ENCODE measurements around the gene PDE7B.
A peak's percentile ranks its signal among the peaks of the same experiment; 100 is the strongest.

Gene PDE7B

GRCh38 chr6:135851442-135852271 lies at the start of gene PDE7B:
Gene PDE7B (plus strand): TSS chr6:135851701.
- H3K4me3 ChIP-seq (ENCODE audit: low read length): peak within 1 kb of the TSS; percentile 56
- TF ChIP-seq, protein P1, sequence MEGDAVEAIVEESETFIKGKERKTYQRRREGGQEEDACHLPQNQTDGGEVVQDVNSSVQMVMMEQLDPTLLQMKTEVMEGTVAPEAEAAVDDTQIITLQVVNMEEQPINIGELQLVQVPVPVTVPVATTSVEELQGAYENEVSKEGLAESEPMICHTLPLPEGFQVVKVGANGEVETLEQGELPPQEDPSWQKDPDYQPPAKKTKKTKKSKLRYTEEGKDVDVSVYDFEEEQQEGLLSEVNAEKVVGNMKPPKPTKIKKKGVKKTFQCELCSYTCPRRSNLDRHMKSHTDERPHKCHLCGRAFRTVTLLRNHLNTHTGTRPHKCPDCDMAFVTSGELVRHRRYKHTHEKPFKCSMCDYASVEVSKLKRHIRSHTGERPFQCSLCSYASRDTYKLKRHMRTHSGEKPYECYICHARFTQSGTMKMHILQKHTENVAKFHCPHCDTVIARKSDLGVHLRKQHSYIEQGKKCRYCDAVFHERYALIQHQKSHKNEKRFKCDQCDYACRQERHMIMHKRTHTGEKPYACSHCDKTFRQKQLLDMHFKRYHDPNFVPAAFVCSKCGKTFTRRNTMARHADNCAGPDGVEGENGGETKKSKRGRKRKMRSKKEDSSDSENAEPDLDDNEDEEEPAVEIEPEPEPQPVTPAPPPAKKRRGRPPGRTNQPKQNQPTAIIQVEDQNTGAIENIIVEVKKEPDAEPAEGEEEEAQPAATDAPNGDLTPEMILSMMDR (conservative IDR thresholded peaks at IDR 0.05; ENCODE audit: low read depth, low read length): no peak
- DNase-seq (ENCODE audit: low read depth): peak; percentile 99

DNA sequence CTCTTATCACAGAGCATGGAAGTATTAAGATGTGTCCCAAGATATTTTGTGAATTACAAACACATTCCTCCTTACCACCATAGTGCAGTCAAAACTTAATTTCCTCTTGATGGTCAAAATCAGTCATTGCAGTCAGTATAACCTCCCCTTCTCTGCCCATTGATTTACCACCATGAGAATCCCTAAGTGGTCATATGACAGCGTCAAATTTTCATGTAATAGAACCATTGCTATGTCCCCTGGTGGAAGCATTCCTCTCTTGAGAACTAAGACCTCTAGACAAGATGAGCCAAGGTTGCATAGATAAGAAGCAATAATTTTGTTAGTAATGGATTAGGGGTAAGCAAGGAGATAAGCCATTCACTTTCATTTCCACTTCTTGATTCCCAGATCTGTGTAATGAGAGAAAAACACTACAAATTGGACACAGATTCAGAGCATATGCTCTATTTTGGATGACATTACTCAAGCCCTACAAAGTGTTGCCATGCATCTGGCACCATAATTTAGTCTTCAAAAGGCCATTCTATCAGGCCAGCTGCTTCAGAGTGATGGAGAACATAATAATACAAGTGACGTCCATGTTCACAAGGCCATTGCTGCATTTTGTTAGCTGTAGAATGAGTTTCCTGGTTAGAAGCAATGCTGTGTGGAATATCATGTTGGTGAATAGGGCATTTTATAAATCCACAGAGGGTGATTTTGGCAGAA lies 49.6 kb upstream of the PDE7B start:
- no peak overlapping the region for H3K4me3 ChIP-seq (ENCODE audit: low read length)
- DNase-seq (ENCODE audit: low read depth): no peak
- TF ChIP-seq, protein P1 (conservative IDR thresholded peaks at IDR 0.05; ENCODE audit: low read depth, low read length): no peak

DNA sequence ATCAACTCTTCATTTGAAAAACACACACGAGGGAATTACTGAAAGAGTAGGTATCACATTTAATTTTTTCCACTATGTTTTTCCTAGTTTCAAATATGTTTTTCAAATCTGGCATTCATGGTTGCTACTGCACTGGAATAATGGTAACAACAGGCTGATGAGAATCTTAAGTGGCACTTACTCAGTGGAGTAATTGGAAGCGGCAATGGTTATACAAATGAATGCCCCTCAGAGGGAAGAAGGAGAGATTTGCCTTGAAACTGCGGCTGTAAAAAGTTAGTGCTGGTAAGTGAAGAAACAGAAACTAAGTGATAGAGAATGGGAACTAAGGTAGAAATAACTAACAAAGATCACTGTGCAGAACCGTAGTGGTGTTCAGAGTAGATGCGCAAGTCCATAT lies 41.0 kb upstream of the PDE7B start:
- TF ChIP-seq, protein P1 (conservative IDR thresholded peaks at IDR 0.05; ENCODE audit: low read depth, low read length): no peak
- no peak overlapping the region for H3K4me3 ChIP-seq (ENCODE audit: low read length)
- no peak for DNase-seq (ENCODE audit: low read depth)

DNA sequence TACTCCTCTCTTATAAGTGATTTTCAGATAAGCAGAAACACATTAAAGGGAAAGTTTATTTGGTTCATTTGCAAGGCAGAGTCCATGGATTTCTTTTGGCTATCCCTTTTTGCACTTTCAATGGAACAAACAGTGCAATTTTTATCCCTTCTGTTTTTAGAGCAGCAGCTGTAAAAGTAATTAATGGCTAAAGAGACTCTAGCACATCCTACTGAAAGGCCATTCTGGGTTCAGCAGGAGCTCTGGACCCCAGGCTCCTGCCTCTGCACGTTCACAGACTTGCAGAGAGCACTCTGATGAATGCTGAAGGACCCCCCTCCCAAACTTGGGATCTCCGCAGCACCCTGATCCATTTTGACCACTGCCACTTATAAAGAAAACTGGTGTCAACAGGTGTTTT lies 40.3 kb upstream of the PDE7B start:
- H3K4me3 ChIP-seq (ENCODE audit: low read length): no peak overlapping the region
- no peak for DNase-seq (ENCODE audit: low read depth)
- TF ChIP-seq, protein P1 (conservative IDR thresholded peaks at IDR 0.05; ENCODE audit: low read depth, low read length): no peak

DNA sequence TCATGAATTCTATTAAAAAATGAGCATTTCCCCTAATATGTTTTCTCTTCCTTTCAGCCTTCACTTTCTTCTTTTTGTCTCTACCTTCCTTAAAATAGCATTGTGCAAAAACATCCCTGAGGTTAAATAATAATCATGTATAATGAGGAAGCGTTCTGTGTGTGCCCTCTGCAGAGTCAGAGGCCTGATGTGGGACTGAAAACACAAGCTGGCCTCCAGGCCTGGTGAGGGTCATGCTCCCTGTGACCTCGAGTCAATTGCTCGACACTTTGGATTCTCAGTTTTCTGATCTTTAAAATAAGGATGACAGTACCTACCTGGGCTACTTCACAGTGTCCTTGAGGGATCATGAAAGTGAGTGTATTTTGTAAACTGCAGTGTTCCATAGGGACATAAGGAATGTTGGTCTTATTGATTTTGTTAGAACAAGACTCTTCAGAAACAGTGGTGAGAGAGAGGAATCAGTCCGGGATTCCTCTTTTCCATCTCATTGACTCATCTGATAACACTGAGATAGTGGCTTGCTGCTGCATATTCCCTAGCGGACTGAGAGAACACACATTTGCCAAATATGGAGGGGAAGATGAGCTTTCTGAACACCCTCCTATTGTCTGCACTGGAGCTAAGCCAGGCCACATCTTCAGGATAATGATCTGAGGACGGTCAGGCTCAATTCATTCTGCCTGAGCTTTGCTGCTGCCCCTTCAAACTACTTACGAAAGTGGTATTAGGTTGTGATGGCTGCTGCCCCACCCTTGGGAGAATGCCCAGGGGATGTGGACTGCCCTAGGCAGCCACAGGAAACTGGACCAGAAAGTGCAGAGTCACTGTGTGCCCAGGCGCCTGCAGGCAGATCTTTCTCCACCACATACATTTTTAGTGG lies 39.6 kb upstream of the PDE7B start:
- TF ChIP-seq, protein P1 (conservative IDR thresholded peaks at IDR 0.05; ENCODE audit: low read depth, low read length): no peak
- DNase-seq (ENCODE audit: low read depth): no peak
- H3K4me3 ChIP-seq (ENCODE audit: low read length): no peak overlapping the region

GRCh38 chr6:135813401-135813800 lies 38.1 kb upstream of the PDE7B start:
- no peak for DNase-seq (ENCODE audit: low read depth)
- TF ChIP-seq, protein P1 (conservative IDR thresholded peaks at IDR 0.05; ENCODE audit: low read depth, low read length): no peak

More at GRCh38 chr6:135813401-135813800, 38.1 kb upstream of the PDE7B start:
- no peak overlapping the region for H3K4me3 ChIP-seq (ENCODE audit: low read length)

All from retinal pigment epithelial cell (primary cell).